ENCODE measurements around the gene CASQ1.

The CASQ1 gene

GRCh38 chr1:160228431-160228830 lies 38.1 kb downstream of the CASQ1 start:
- no peak for TF ChIP-seq CTCF (IDR thresholded peaks at IDR 0.05; ENCODE audit: control extremely low read depth, extremely low read depth, low read depth, missing control alignments)
- POLR2A ChIA-PET, result no interaction called here
- no peak for DNase-seq (ENCODE audit: extremely low spot score)
- CTCF ChIA-PET, result interaction anchor here (1.0 to 5.8 kb wide), 8 partner anchors 7 to 35 kb away, joined by 3 to 45 read pairs (median 4); no protein-coding TSS in a partner anchor

DNA sequence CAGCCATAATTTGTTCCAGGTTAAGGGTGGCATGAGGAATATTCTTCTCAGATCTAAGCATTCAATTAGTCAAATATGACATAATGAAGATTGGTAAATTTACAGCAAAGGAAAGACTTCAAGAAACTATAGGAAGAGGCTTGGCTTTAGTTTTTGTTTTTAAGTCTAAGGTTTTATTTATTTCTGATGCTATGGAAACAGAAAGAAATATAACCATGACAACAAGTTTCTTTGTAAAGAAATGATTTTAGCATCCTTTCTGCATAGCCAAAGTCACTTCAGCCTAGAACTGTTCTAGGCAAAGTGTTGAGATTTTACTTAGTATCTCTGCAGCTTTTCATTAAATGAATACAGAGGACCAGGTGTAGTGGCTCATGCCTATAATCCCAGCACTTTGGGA lies 42.5 kb downstream of the CASQ1 start:
- ChIA-PET CTCF (interaction anchor here (0.9 to 5.0 kb wide), 7 partner anchors 13 to 92 kb away, joined by 3 to 39 read pairs (median 7); no protein-coding TSS in a partner anchor), POLR2A (no interaction called here)
- TF ChIP-seq CTCF (IDR thresholded peaks at IDR 0.05; ENCODE audit: control extremely low read depth, extremely low read depth, low read depth, missing control alignments), result no peak

DNA sequence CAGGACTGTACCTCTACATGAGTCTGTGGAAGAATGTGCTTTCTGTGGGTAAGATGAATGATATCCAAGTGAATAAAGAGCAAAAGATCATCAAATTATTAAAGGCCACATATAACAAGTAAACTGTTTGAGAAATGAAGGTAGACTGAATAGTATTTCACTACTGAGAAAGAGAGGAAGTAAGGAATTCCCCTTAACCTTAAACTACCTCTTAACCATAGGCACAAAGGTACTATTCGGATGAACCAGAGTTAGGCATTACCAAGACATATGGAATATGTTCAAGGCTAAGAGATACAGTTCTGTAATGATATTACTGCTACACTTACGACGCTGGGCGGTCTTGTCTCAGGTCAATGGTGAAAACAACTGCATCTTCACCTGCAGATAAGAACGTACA lies 46.4 kb downstream of the CASQ1 start:
- TF ChIP-seq CTCF (IDR thresholded peaks at IDR 0.05; ENCODE audit: control extremely low read depth, extremely low read depth, low read depth, missing control alignments), result no peak
- ChIA-PET CTCF (interaction anchor here (5.0 kb wide), 1 partner anchor 15 kb away, joined by 39 read pairs; no protein-coding TSS in a partner anchor), POLR2A (no interaction called here)
- DNase-seq (ENCODE audit: extremely low spot score), result no peak

More for the DNA sequence above, 42.5 kb downstream of the CASQ1 start:
- DNase-seq (ENCODE audit: extremely low spot score), result no peak

- POLR2A ChIA-PET, result no interaction called here
These were observed 47.2 kb downstream of the CASQ1 start for GRCh38 chr1:160237558-160237957.

GRCh38 chr1:160238408-160238807 lies 48.0 kb downstream of the CASQ1 start:
- no peak for DNase-seq (ENCODE audit: extremely low spot score)
- TF ChIP-seq CTCF (IDR thresholded peaks at IDR 0.05; ENCODE audit: control extremely low read depth, extremely low read depth, low read depth, missing control alignments), result no peak
- CTCF ChIA-PET, result interaction anchor here (1.4 to 7.3 kb wide), 7 partner anchors 10 to 192 kb away, joined by 3 to 84 read pairs (median 6); no protein-coding TSS in a partner anchor
- POLR2A ChIA-PET, result no interaction called here

More at GRCh38 chr1:160237558-160237957, 47.2 kb downstream of the CASQ1 start:
- CTCF ChIA-PET, result interaction anchor here (1.4 to 7.3 kb wide), 4 partner anchors 9 to 16 kb away, joined by 3 to 84 read pairs (median 6); no protein-coding TSS in a partner anchor
- TF ChIP-seq CTCF (IDR thresholded peaks at IDR 0.05; ENCODE audit: control extremely low read depth, extremely low read depth, low read depth, missing control alignments), result no peak
- DNase-seq (ENCODE audit: extremely low spot score), result no peak

DNA sequence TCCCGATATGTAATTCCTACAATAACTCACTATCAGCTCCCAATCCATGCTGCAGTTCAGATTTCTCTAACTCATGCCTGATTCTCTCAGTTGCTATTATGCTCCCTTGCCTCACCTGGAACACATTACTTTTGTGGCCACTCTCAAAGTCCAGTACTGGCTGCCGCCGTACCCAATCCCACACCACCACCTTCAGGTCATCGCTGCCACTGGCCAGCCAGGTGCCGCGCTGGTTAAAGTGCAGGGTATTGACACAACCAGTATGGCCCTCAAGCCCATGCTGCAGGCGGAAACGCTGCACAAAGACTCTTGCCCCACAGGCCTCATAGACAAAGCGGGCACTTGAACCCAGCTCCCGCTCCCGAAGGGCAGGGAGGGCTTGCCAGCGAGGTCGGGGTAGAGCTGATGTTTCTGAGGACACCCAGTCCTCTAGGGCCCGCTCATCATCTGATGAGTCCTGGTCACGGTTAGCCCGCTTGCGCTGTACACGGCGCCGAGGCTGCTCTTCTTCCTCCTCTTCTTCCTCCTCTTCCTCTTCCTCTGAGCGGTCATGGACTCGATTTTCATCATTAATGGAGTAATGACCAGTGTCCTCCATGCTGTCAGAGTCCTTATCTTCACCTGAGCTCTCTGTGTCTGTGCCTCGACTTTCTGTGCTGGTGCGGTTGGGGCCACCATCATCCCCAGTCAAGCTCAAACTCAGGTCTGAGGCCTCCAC lies 49.4 kb downstream of the CASQ1 start:
- no peak for TF ChIP-seq CTCF (IDR thresholded peaks at IDR 0.05; ENCODE audit: control extremely low read depth, extremely low read depth, low read depth, missing control alignments)
- ChIA-PET CTCF (interaction anchor here (0.9 to 7.3 kb wide), 13 partner anchors 9 to 193 kb away, joined by 3 to 84 read pairs (median 5); no protein-coding TSS in a partner anchor), POLR2A (no interaction called here)
- no peak for DNase-seq (ENCODE audit: extremely low spot score)
